ENCODE measurements around the gene APP.

DNA sequence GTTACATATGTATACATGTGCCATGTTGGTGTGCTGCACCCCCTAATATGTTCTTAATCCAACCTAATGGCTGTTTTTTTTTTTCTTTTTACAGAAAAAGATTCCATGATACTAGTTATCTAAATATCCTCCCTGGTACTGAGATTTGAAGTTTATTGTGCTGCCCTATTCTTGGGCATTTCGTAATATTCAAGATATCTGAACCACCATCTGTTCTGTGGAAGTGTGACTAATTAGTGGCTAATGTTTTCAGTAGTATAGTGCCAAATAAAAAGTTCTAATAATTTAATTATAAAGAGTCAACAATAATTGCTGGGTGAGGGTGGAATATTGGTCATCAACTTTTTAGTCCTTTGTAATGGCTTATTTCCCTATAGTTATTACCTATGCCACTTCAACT lies 218.3 kb downstream of the APP start:
- TF ChIP-seq CTCF (IDR thresholded peaks at IDR 0.05) (no peak), ZFX (IDR thresholded peaks at IDR 0.05; ENCODE audit: borderline replicate concordance) (no peak)

All from 22Rv1 (cell line).